Activated CD8-positive, alpha-beta memory T cell treated with anti-CD3 and anti-CD28 coated beads for 1 hour (primary cell): ENCODE data around the gene AGAP1.

Experiments used
- DNase-seq, 2 donors: peaks; one replicate each; pipeline ENCODE4 v3.0.0-alpha.2; 2020; ENCODE audit warnings: low read depth in 1 of 2; ENCODE audit errors: extremely low read depth in 1 of 2

The AGAP1 gene

GRCh38 chr2:235968616-235969324 lies 474.9 kb downstream of the AGAP1 start:
- DNase-seq, result no peak

DNA sequence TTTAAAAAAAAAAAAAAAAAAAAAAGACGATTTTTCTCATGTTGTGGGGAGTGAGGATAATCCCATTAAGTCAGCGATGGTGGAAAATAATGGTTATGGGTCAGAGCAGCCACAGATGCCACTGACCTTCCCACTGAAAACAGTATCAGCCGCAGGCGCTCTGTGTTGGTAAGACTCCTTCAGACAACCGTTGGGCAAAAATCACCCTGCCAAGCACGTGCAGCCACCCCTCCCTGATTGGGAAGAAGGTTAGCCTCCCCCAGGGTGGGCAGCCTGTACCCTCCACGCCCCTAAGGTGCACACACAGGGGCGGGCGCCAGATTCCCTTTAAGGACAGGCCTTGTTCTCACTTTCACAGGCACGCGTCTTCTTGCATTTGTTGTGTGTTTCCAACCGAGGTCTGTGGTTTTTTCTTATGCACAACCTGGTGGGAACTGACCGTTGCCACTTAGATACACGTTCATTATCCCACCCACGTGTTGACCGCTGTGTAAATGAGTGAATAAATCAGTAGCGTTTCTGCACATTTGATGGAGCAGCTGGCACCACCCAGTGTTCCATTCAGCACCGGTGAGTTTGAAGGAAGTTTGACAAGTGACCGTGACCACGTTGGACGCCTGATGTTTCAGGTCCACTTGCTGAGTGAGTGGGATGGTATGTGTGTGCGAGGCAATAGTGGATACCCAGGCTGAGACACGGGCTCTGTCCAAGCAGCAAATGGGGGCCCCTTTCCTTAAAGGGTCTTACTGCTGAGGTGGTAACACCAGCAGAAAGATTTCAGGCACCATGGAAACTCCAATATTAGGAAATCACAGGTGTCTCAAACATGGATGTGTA lies 476.6 kb downstream of the AGAP1 start:
- DNase-seq, result no peak

DNA sequence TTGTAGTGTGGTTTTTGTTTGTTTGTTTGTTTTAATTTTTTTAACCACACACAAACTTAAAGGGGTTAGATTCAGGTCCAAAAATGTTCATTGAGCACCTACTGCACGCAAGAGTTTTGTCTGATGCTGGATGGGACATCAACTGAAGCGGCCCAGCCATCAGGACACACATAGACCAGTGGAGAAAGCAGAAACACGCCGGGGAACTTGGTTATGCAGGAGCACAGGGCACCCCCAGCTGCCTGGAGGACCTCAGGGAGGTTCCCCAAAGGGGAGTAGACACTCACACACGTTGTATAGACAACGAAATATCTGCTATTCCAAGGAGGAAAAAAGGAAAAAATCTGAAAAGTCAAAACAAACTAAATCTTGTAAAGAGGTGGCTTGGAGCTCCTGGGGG lies 482.7 kb downstream of the AGAP1 start:
- no peak for DNase-seq

DNA sequence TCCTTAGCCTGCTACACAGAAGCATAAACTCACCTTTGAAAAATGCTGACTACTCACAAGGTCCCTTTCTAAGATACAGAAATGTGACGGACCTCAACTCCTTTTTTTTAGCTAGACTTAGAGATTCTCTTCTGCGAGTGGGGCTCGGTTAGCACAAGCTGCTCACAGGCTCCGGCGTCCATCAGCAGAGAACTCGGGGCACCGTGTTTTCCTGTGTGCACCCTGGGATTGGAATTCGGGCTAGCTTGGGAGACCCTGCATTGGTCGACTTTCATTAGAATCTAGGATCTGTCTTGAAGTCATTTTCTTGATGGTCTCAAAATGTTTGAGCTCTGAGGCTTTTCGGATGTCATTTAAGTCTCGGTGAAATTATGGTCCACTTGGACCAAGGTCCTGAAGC lies 483.1 kb downstream of the AGAP1 start:
- no peak for DNase-seq

DNA sequence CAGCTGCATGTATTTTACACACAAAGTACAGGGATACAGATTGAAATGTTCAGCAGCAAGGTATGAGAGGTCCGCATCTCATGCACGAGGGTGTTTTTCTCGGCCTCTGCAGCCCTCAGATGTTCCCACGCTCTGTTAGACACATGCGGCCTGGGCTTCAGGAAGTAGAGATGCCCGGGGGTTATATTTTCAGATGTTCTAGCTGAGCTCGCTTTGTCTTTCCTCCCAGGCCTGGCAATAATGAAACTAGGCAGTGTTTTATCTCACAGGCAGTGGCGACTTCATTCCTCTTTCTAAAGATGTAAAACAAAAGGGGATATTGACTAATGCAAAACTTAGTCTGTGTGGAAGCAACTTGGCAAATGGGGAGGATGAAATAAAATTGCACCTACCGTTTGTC lies 483.6 kb downstream of the AGAP1 start:
- no peak for DNase-seq

DNA sequence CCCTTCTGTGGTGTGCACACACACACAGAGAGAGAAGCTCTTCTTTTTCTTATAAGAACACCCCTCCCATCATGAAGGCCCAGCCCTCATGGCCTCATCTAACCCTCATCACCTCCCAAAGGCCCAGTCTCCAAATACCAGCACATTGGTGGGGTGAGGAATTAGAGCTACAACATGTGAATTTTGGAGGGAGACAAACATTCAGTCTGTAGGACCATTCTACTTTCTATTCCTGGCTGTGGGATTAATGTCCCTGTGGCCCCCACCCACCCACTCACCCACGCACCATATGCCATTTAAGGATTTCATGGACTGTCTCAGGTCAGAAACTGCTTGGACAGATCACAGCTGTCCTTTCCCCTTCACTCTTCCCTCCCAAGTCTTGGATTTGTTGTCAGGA lies 484.2 kb downstream of the AGAP1 start:
- DNase-seq, result no peak

DNA sequence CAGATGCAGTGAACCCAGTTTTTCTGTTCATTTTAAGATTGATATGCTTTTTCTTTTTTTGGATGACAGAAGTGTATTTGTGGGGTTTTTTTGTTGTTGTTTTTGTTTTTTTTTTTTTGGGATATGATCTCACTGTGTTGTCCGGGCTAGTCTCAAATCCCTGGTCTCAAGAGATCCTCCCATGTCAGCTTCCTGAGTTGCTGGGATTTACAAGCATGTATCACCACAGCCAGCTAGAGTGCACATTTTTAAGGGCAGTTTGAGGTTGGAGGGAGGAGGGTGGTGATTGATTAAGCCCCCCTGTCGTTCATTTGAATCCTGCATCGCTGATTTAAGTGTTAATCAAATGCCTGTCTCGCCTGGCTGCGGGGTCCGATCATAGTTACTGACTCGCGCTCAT lies 485.2 kb downstream of the AGAP1 start:
- DNase-seq, result no peak

DNA sequence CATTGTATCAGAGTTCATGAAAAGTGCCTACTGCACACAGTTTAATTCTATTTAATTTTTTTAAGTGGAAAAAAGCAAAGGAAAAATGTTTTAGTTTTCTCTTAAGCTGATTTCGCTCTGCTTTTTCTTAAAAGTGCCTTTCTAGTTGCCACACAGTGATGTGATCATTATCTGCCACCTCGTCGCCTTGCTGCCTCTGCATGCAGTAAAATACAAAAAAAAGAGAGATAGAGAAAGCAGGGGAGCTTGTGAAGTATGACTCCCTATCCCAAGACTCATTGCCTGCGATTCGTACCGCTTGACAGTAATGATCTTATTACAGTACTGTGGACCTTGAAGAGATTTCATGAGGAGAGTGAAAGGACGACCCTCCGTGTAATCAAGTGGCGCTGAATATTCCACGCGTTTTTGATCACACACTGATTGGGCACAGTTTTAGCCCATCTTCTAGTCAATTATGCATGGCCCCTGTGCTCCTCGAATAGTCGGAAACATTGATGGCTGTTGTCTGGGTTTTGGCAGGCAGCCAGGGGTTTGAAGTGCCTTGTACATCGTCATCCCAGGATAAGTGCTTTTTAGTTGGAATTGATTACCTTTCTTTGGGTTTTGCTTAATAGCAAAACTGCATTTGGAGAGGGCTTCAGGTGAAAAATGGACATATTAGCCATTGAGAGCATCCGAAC lies 486.1 kb downstream of the AGAP1 start:
- DNase-seq, result no peak

- no peak for DNase-seq
These were observed 487.8 kb downstream of the AGAP1 start for GRCh38 chr2:235981631-235982030.

GRCh38 chr2:235983016-235983415 lies 489.2 kb downstream of the AGAP1 start:
- no peak for DNase-seq

- DNase-seq, result no peak
These were observed 490.7 kb downstream of the AGAP1 start for GRCh38 chr2:235984552-235984951.

DNA sequence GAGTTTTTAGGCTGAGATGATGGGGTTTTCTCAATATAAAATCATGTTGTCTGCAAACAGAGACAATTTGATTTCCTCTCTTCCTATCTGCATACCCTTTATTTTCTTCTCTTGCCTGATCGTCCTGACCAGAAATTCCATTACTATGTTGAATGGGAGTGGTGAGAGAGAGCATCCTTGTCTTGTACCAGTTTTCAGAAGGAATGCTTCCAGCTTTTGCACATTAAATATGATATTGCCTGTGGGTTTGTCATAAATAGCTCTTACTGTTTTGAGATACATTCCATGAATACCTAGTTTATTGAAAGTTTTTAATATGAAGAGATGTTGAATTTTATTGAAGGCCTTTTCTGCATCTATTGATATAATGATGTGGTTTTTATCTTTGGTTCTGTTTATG lies 492.5 kb downstream of the AGAP1 start:
- DNase-seq, result no peak

DNA sequence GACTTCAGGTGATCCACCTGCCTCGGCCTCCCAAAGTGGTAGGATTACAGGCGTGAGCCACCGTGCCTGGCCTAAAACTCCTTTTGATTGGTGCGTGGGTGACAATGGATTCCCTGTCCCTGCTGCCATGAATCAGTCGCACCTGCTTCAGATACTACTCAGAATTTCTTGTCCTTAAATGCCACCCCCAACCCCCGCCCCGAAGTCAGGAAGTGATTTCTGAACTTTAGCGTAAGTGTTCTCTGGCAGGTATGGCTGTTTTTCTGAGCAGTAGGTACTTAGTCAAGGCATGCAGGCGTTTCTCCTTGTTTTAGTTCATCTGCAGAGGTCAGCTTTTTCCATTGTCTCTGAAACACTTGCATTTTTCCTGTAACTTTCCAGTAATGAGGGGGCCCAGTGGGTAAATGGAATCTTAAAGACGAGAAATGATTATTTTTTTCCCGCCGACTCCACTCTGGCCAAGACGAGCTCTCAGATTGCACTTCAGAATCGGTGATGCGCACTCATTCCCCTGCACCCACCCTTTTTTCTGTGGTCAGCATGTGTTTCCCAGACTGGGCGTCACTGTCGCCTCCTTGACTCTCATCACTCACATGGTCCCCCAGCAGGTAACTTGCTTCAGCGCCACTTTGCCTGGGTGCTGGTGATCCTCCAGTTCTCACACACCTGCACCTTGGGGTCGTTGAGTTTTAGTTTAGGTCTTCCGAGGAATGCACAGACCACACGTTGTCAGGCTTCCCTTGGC lies 494.6 kb downstream of the AGAP1 start:
- no peak for DNase-seq

DNA sequence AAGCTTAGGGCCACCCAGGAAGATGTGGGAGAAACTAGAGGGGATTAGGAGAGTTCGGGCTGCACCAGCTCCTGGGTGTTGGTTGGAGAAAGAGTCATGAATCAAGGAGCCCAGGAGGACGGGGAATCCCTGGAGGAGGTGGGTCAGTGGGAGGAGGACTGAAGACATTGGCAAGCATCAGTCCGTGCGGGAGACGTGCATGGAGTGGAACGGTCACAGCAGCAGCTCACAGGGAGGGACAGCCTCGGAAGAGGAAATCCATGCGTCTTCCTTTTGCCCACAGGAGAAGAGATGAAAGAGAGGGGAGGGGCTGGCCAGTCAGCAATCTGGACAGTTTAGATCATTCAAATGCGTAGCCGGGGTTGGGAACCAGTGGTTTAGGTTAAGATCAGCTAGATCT lies 495.7 kb downstream of the AGAP1 start:
- DNase-seq, result no peak

DNA sequence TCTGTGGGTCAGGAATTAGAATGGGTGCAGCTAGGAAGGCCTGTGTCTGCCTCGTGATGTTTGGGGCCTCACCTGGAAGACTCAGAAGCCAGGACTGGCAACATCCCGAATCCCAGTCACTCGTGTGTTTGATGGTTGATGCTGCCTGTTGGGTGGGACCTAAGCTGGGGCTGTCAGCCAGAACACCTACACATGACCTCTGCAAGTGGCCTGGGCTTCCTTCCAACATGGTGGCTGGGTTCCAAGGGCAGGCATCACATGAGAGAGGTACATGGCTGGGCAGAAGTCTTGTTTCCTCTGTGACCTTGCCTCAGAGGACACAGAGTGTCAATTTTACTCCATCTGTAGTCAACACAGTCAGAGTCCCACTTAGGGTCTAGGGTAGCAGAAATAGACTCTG lies 496.5 kb downstream of the AGAP1 start:
- DNase-seq, result no peak

DNA sequence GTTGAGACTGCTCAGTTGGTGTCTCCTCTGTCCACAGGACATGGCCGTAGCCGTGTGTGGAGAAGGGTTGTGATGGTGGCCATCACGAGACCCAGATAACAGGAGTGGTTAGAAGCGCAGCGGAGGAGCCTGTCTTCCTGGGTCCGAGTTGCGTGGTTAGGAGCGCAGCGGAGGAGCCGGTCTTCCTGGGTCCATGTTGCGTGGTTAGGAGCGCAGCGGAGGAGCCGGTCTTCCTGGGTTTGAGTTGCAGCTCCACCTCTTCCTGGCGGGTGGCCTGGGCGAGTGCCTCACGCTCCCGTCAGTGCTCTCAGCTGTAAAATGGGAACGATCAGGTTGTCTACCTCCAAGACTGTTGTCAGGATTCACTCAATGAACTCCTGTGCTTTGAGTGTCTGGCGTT lies 498.2 kb downstream of the AGAP1 start:
- DNase-seq, result no peak

DNA sequence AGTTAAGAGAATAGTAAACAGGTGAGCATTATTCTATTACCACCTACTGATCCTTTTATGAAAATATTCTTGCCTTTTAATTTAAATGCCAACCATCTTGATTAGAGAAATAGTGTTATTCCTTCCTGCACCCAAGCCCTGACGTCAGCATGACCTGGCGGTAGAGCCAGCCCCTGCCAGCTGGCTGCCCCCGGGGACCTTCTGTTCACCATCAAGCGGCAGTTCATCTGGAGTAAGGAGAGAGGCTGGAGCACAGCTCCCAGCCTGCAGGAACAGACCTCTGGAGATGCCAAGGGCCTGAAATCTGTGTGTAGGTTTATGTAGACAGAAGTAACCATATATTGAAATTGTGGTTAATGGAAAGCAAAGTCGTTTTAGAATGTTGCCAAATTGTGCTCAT lies 502.6 kb downstream of the AGAP1 start:
- no peak for DNase-seq

DNA sequence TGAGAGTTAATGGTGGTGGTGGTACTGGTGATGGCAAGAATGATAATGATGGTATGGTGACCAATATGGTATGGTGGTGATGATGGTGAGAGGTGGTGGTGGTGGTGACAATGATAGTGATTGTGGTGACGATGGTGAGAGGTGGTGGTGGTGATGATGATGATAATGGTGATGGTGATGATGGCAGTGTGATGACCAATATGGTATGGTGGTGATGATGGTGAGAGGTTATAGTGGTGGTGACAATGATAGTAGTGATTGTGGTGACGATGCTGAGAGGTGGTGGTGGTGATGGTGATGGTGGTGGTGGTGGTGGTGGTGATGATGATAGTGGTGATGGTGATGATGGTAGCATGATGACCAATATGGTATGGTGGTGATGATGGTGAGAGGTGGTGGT lies 505.2 kb downstream of the AGAP1 start:
- DNase-seq, result no peak

DNA sequence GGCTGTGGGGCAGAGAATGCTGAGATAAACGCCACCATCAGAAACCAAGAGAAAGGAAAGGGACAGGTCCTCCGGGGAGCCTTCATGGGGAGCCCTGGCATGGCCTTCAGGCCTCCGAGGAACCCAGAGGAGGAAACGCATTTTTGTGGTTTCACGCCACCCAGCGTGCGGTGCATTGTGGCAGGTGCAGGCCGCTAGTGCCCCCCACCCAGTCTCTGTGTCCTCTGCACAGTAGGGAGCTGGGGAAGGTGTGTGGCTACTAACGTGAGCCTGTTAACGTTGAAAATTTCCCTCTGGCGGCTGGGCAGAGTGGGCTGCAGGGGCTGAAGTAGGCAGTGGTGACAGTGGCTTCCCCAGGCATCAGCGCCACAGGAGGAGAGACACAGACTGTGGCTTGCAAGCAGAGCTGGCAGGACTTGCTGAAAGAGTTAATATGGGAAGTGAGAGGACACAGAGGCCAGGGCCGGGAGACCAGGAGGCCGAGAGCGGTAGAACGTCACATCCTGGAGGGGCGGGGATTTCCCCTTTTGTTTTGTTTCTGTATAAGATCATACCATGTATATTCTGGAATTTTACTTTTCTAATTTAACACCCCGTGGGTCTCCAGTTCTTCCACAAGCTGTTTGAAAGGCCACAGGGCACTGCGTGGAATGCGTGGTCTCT lies 507.5 kb downstream of the AGAP1 start:
- DNase-seq, result no peak

GRCh38 chr2:236001854-236002253 lies 508.0 kb downstream of the AGAP1 start:
- DNase-seq, result no peak

DNA sequence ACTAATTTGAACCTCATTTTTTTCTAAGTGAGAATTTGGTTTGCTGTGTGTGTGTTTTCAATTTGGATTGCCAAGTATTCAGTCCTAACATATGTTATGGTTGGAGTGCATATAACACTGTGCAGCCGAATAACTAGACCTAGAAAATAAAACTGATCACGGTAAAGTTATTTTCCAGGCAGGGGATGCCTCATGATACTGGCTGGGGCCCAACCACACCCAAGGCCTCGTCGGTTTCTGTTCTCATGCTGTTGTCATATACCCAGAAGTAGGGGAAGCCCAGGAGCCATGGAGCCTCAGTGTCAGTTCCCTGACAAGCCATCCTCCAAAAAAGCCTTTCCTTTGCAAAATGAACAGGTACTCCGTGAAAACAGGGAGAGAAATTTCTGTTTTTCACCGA lies 514.2 kb downstream of the AGAP1 start:
- no peak for DNase-seq
